SK-N-SH (cell line): Measurements from ENCODE around the gene STH.

Source experiments
- CHD2 ChIP-seq: fragments of 150-350 bp; IDR thresholded peaks from 2 replicates; pipeline ENCODE4 v1.6.1; 2018; ENCODE audit warnings: low read length; ENCODE audit not compliant: partially characterized antibody
- CTCF ChIP-seq: fragments of 200-600 bp; sonication (generic); IDR thresholded peaks from 2 replicates; pipeline ENCODE4 v1.6.1; 2017; ENCODE audit warnings: antibody characterized with exemption, mild to moderate bottlenecking, moderate library complexity
- POLR2AphosphoS5 ChIP-seq: IDR thresholded peaks from 2 replicates; pipeline ENCODE4 v1.6.1; 2012; ENCODE audit warnings: low read depth, low read length
- RAD21 ChIP-seq: IDR thresholded peaks from 2 replicates; pipeline ENCODE4 v1.6.1; 2012; ENCODE audit warnings: mild to moderate bottlenecking, low read length
- SIN3A ChIP-seq: IDR thresholded peaks from 2 replicates; pipeline ENCODE4 v1.6.1; 2012; ENCODE audit warnings: low read depth, mild to moderate bottlenecking, low read length, moderate library complexity, borderline replicate concordance

- no peak for TF ChIP-seq CTCF
- no peak for TF ChIP-seq CHD2
- no peak for TF ChIP-seq SIN3A
- TF ChIP-seq RAD21, result no peak
- TF ChIP-seq POLR2AphosphoS5, result no peak
These were observed 14.1 kb downstream of the STH start for GRCh38 chr17:46013127-46013501.
